Endothelial cell of umbilical vein (primary cell): Measurements from ENCODE around the gene ENOX2. TPM values are rescaled to one million over a fixed set of nuclear protein-coding genes. Genes with fewer than 3 reads are reported as not detected.
"Not testable (repeated sequence)": the region's sequence is repeated elsewhere in the genome, so short reads cannot be mapped to it uniquely, and the experiment has no call there.

Experiments used
- BruUV-seq: library from RNA; stranded (reverse); fragments of 400-500 nt; replicated peaks from 2 replicates; lab custom pipeline; 2021; lab: Mats Ljungman, UMichigan
- CTCF ChIA-PET: fragments of 300-600, 350-600 bp; sonication (Branson Sonifier 250); formaldehyde crosslinking; loops from one replicate; lab custom pipeline; 2021; ENCODE audit warnings: antibody characterized with exemption, inconsistent platforms; lab: Charles Lee
- POLR2A ChIA-PET: fragments of 300-600, 350-600 bp; sonication (Branson Sonifier 250); formaldehyde crosslinking; loops from one replicate; lab custom pipeline; 2021; ENCODE audit warnings: antibody characterized with exemption, inconsistent platforms; lab: Charles Lee
- DNase-seq: peaks from one replicate; pipeline ENCODE4 v3.0.0-alpha.2; 2011; ENCODE audit warnings: low read depth, low spot score
- FAIRE-seq: peaks from 2 replicates; lab custom pipeline; 2011; peaks lifted over from hg19 to GRCh38; lab: Jason Lieb, UNC
- H2AFZ ChIP-seq: 2 replicates; pipeline ENCODE4 v1.6.0; 2012; ENCODE audit warnings: low read depth, low read length, control low read depth, inconsistent platforms
- H3K27ac ChIP-seq: 2 replicates; pipeline ENCODE4 v1.5.1; 2011; ENCODE audit warnings: low read depth, mild to moderate bottlenecking, control low read depth, low read length, moderate library complexity; ENCODE audit not compliant: insufficient read depth
- H3K27me3 ChIP-seq, 2 experiments: 2 replicates each; pipeline versions ENCODE4 v1.6.0 to v1.6.1; 2011; ENCODE audit warnings: low read length in 2 of 2, mixed read lengths in 1 of 2; ENCODE audit not compliant: control insufficient read depth in 2 of 2, insufficient read depth in 2 of 2
- H3K36me3 ChIP-seq, 2 experiments: 2 replicates in 1 of 2; 3 replicates in 1 of 2; pipeline ENCODE4 v1.5.1; 2011; ENCODE audit warnings: low read length in 2 of 2, mild to moderate bottlenecking in 1 of 2, moderate library complexity in 1 of 2; ENCODE audit not compliant: control insufficient read depth in 2 of 2, insufficient read depth in 2 of 2; ENCODE audit errors: extremely low read depth in 1 of 2
- H3K4me1 ChIP-seq: 3 replicates; pipeline ENCODE4 v1.5.1; 2011; ENCODE audit warnings: mild to moderate bottlenecking, low read length; ENCODE audit not compliant: control insufficient read depth, insufficient read depth; ENCODE audit errors: extremely low read depth
- H3K4me2 ChIP-seq: 2 replicates; pipeline ENCODE4 v1.6.1; 2011; ENCODE audit warnings: low read length, control low read depth, mixed read lengths; ENCODE audit not compliant: insufficient read depth
- H3K4me3 ChIP-seq, 3 experiments: fragments of 200-600 bp in 1 of 3; sonication (generic), shearing (Covaris generic) in 1 of 3; replicated peaks in 1 of 3; 2 replicates each; pipeline ENCODE4 v1.5.1; 2011 to 2016; ENCODE audit warnings: control low read depth in 3 of 3, low read length in 3 of 3, mild to moderate bottlenecking in 2 of 3, inconsistent platforms in 1 of 3, low read depth in 1 of 3, moderate library complexity in 1 of 3; ENCODE audit not compliant: insufficient read depth in 1 of 3
- H3K79me2 ChIP-seq: 2 replicates; pipeline ENCODE4 v1.6.0; 2012; ENCODE audit warnings: low read length, inconsistent platforms; ENCODE audit not compliant: control insufficient read depth, insufficient read depth
- H3K9ac ChIP-seq: replicated peaks from 2 replicates; pipeline ENCODE3; 2011; ENCODE audit warnings: low read length, control low read depth; ENCODE audit not compliant: insufficient read depth; ENCODE audit errors: extremely low read depth
- H3K9me1 ChIP-seq: replicated peaks from 3 replicates; pipeline ENCODE4 v1.6.0; 2011; ENCODE audit warnings: mild to moderate bottlenecking, low read length; ENCODE audit not compliant: control insufficient read depth, insufficient read depth; ENCODE audit errors: extremely low read depth
- H3K9me3 ChIP-seq: replicated peaks from 2 replicates; pipeline ENCODE4 v1.5.1; 2012; ENCODE audit warnings: low read length, inconsistent platforms; ENCODE audit not compliant: control insufficient read depth, insufficient read depth
- H4K20me1 ChIP-seq: replicated peaks from 2 replicates; pipeline ENCODE3; 2011; ENCODE audit warnings: mild to moderate bottlenecking, low read length; ENCODE audit not compliant: control insufficient read depth, insufficient read depth; ENCODE audit errors: extremely low read depth
- FOS ChIP-seq: IDR thresholded peaks from 2 replicates; pipeline ENCODE4 v1.6.1; 2011; ENCODE audit warnings: mild to moderate bottlenecking, low read length, moderate library complexity, borderline replicate concordance; ENCODE audit not compliant: insufficient read depth
- dilution Hi-C: fragments of 300-500 bp; cut with MboI; formaldehyde crosslinking; loops from one replicate; pipeline ENCODE4 v1.15.0; 2019; ENCODE audit warnings: low sequenced_read_pairs; ENCODE audit not compliant: extremely low pct_ligation_motif_present
- intact Hi-C: fragments of 100-400 bp; cut with micrococcal nuclease; formaldehyde crosslinking; loops from one replicate; pipeline ENCODE4 v1.10.0; 2022
- polyA plus RNA-seq, 4 experiments: library from polyadenylated mRNA; depleted of rRNA in 3 of 4; stranded (reverse) in 3 of 4; unstranded in 1 of 4; fragments of >200 nt; gene quantifications; 2 replicates each; pipeline versions ENCODE4 v1.2.1 to v1.2.3, GENCODE V29; 2011 to 2012; ENCODE audit warnings: missing spikeins in 1 of 4
- total RNA-seq: library from RNA; stranded (reverse); gene quantifications from 2 replicates; pipeline ENCODE4 v1.2.3, GENCODE V29; 2021
- TF ChIP-seq, protein P1 (sequence below), 2 donors: IDR thresholded peaks; 1 replicate in 1 of 2; 2 replicates in 1 of 2; pipeline ENCODE4 v1.5.1; 2011; ENCODE audit warnings: low read length in 2 of 2, mild to moderate bottlenecking in 2 of 2, moderate library complexity in 2 of 2, control low read depth in 1 of 2, inconsistent platforms in 1 of 2, low read depth in 1 of 2; ENCODE audit not compliant: insufficient read depth in 1 of 2; ENCODE audit errors: extremely low read depth in 1 of 2
- TF ChIP-seq, protein P2 (sequence below): IDR thresholded peaks from 2 replicates; pipeline ENCODE4 v1.6.1; 2011; ENCODE audit not compliant: insufficient read depth, insufficient read length

ENOX2 gene
- total and polyA plus RNA-seq, 2 donors (not counting 3 experiments of a cell fraction or from before 2014, with no cell fraction given): 5.5 to 13.1 TPM

DNA sequence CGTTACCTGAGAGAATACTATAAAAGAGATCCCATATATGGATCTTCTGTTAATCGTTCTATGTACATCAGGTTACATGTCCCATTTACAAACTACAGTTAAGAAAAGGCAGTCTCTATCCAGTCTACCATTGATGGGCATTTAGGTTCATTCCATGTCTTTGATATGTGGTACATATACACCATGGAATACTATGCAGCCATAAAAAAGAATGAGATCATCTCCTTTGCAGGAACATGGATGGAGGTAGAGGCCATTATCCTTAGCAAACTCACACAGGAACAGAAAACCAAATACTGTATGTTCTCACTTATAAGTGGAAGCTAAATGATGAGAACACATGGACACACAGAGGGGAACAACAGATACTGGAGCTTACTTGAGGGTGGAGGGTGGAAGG lies 111.1 kb downstream of the ENOX2 start:
- H3K4me3 ChIP-seq, H4K20me1 ChIP-seq, H3K27me3 ChIP-seq, BruUV-seq, CTCF ChIA-PET, intact Hi-C loops, H3K9me1 ChIP-seq, H3K36me3 ChIP-seq, FAIRE-seq, H3K4me2 ChIP-seq, H2AFZ ChIP-seq, H3K9ac ChIP-seq, H3K9me3 ChIP-seq, POLR2A ChIA-PET, dilution Hi-C loops, H3K79me2 ChIP-seq, DNase-seq, H3K4me1 ChIP-seq, H3K27ac ChIP-seq: not testable (repeated sequence)

DNA sequence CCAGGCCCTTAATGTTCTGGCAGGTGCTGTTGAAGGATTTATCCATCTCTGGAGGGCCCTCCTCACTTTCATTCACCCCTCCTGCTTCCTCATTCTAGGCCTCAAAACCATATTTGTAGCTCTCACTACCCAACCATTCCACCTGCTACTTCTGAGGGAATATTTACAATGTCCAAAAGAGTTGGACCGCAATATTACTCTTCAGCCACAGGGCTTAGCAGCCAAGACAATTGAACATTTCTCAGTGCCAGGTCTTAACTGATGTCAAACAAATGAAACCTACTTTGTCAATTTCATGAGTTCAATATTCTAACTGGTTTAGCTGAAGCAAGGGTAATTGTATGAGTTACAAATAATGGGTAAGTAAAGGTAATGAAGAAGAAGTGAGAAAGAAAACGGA lies 113.2 kb downstream of the ENOX2 start:
- no peak overlapping the region for H2AFZ ChIP-seq
- no peaks in the 10 kb centered on the region for H3K36me3 ChIP-seq
- H3K9me1 ChIP-seq: no peaks in the 10 kb centered on the region
- peaks cover 3% of the 10 kb centered on the region for H3K4me1 ChIP-seq
- no peaks in the 10 kb centered on the region for H3K79me2 ChIP-seq
- no peak overlapping the region for H3K4me3 ChIP-seq
- H4K20me1 ChIP-seq: no peaks in the 10 kb centered on the region
- ChIA-PET POLR2A (no interaction called here), CTCF (no interaction called here)
- H3K9ac ChIP-seq: no peak overlapping the region
- DNase-seq (no peak), FAIRE-seq (no peak)
- H3K4me2 ChIP-seq: no peak overlapping the region
- dilution Hi-C loops: no loop called here
- no TSS peak for BruUV-seq
- H3K27me3 ChIP-seq: no peaks in the 10 kb centered on the region
- intact Hi-C loops: no loop called here
- no peaks in the 10 kb centered on the region for H3K9me3 ChIP-seq
- TF ChIP-seq, protein P1, sequence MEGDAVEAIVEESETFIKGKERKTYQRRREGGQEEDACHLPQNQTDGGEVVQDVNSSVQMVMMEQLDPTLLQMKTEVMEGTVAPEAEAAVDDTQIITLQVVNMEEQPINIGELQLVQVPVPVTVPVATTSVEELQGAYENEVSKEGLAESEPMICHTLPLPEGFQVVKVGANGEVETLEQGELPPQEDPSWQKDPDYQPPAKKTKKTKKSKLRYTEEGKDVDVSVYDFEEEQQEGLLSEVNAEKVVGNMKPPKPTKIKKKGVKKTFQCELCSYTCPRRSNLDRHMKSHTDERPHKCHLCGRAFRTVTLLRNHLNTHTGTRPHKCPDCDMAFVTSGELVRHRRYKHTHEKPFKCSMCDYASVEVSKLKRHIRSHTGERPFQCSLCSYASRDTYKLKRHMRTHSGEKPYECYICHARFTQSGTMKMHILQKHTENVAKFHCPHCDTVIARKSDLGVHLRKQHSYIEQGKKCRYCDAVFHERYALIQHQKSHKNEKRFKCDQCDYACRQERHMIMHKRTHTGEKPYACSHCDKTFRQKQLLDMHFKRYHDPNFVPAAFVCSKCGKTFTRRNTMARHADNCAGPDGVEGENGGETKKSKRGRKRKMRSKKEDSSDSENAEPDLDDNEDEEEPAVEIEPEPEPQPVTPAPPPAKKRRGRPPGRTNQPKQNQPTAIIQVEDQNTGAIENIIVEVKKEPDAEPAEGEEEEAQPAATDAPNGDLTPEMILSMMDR (IDR thresholded peaks at IDR 0.05; ENCODE audit: extremely low read depth in 1 of 2, insufficient read depth in 1 of 2, low read depth in 1 of 2, low read length in 2 of 2): no peak
- TF ChIP-seq, protein P2, sequence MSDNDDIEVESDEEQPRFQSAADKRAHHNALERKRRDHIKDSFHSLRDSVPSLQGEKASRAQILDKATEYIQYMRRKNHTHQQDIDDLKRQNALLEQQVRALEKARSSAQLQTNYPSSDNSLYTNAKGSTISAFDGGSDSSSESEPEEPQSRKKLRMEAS: no peak
- TF ChIP-seq FOS: no peak
- no peak overlapping the region for H3K27ac ChIP-seq
